Upper lobe of left lung (tissue), 4 donors: ENCODE results near the gene AMER3.

ENCODE experiments used
- CTCF ChIP-seq, 6 experiments: fragments of 450-650 bp in 4 of 6; fragments of 200-600 bp in 2 of 6; sonication (generic) in 2 of 6; IDR thresholded peaks; one replicate each; pipeline ENCODE4 v1.5.1; 2016 to 2019; ENCODE audit warnings: antibody characterized with exemption in 6 of 6
- EP300 ChIP-seq, 4 donors: sonication (generic); formaldehyde crosslinking; IDR thresholded peaks; one replicate each; pipeline ENCODE4 v1.5.1; 2017; ENCODE audit warnings: antibody characterized with exemption in 4 of 4, control low read depth in 2 of 4
- POLR2A ChIP-seq, 4 donors: fragments of 450-650 bp; IDR thresholded peaks; one replicate each; pipeline ENCODE4 v1.5.1; 2016 to 2017; ENCODE audit warnings: antibody characterized with exemption in 4 of 4, mild to moderate bottlenecking in 2 of 4
- POLR2AphosphoS5 ChIP-seq, 2 donors: sonication (generic); formaldehyde crosslinking; IDR thresholded peaks; one replicate each; pipeline ENCODE4 v1.5.1; 2017; ENCODE audit warnings: antibody characterized with exemption in 2 of 2

GRCh38 chr2:130767408-130767775, 12.1 kb downstream of the AMER3 start:
- TF ChIP-seq POLR2A (IDR thresholded peaks at IDR 0.05) = no peak
- no peak for TF ChIP-seq CTCF (IDR thresholded peaks at IDR 0.05)
- TF ChIP-seq EP300 (IDR thresholded peaks at IDR 0.05) = no peak
- no peak for TF ChIP-seq POLR2AphosphoS5 (IDR thresholded peaks at IDR 0.05)
